H1 (cell line): ENCODE measurements around the gene KIF26A. TPM values are rescaled to one million over a fixed set of nuclear protein-coding genes. Genes with fewer than 3 reads are reported as not detected.

Experiments used
- CBX5 ChIP-seq: fragments of 300-800, 300-1000 bp; sonication (generic); IDR thresholded peaks from 2 replicates; pipeline ENCODE4 v1.7.1; 2016; ENCODE audit warnings: antibody characterized with exemption, low read length, low read depth
- SRF ChIP-seq: IDR thresholded peaks from 2 replicates; pipeline ENCODE4 v1.6.1; 2011; ENCODE audit warnings: mild to moderate bottlenecking, low read depth, low read length, moderate library complexity
- SUZ12 ChIP-seq: fragments of 200-600 bp; sonication (generic); IDR thresholded peaks from 2 replicates; pipeline ENCODE4 v1.6.1; 2012; ENCODE audit warnings: mild to moderate bottlenecking, inconsistent platforms, low read length, moderate library complexity, mixed read lengths
- ZNF274 ChIP-seq: IDR thresholded peaks from 2 replicates; pipeline ENCODE4 v1.7.0; 2012; ENCODE audit warnings: low read length, borderline replicate concordance; ENCODE audit errors: extremely low read depth
- polyA plus RNA-seq, 7 experiments: library from polyadenylated mRNA; depleted of rRNA in 3 of 7; stranded (reverse) in 5 of 7; unstranded in 2 of 7; fragments of >200 nt in 5 of 7; fragments of 200-250 nt in 2 of 7; gene quantifications; 1 replicate in 5 of 7; 2 replicates in 1 of 7; 4 replicates in 1 of 7; pipeline versions ENCODE4 v1.2.1 to v1.2.3, GENCODE V29; 2011 to 2013; ENCODE audit warnings: missing spikeins in 2 of 7, mixed read lengths in 2 of 7
- total RNA-seq: library from RNA; stranded (reverse); fragmentation: NEBNext Ultra II Directional; extraction: Animal tissue kit (Norgen Biotek cat#: 25700); gene quantifications from 2 replicates; pipeline ENCODE4 v1.2.1, GENCODE V29; 2021

Gene KIF26A
- total and polyA plus RNA-seq, 2 of the 8 experiments (the other 6 are each of a cell fraction or from before 2014, with no cell fraction given) = 11.5 to 41.6 TPM

DNA sequence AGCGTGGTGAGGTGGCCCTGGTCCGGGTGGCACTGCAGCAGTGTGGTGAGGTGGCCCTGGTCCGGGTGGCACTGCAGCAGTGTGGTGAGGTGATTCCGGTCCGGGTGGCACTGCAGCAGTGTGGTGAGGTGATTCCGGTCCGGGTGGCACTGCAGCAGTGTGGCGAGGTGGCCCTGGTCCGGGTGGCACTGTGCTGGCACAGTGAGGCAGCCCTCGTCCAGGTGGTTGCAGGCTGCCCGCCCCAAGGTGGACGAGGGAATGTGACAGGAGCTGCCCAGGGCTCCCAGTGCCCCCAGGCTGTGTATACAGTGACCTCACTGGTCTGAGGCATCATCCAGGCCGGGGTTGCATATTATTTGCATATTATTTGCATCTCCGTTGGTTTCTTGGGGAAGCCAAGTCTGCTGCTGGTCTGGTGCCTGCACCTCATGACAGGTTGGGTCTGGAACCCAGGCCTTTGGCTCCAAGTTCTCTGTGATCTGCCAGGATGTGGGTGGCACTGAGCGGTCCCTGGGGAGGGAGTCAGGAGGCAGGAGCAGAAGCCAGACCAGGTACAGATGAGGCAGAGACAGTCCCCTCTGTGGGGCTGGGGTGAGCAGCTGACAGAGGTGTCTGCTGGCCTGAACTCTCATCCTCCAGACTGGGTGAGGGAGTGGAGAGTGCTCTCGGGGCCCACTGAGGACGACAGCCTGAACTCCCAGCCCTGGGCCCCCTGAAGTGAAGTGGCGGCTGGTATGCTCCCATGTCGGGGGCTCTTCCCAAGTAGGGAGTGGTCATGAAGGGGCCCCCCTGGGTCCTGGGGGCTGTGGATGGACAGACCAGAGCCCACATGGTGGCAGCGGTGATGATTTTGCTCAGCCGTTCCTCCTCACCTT is 79.3 kb downstream of the KIF26A start (continued):
- TF ChIP-seq SRF (no peak), SUZ12 (no peak), ZNF274 (no peak), CBX5 (no peak)
